Tibial nerve (tissue), 4 donors: ENCODE measurements around the gene RETREG1. TPM values are rescaled to one million over a fixed set of nuclear protein-coding genes. Genes with fewer than 3 reads are reported as not detected.
A peak's percentile ranks its signal among the peaks of the same experiment; 100 is the strongest.

Experiments used
- DNase-seq, 2 donors: peaks; one replicate each; pipeline ENCODE4 v3.0.0-alpha.2; 2019; ENCODE audit warnings: low spot score in 2 of 2
- H3K27ac ChIP-seq, 4 donors: fragments of 200-600 bp; sonication (generic) in 3 of 4; one replicate each; pipeline ENCODE4 v1.5.1; 2017 to 2019; ENCODE audit warnings: mild to moderate bottlenecking in 1 of 4
- H3K27me3 ChIP-seq, 2 donors: fragments of 200-600 bp; sonication (generic) in 1 of 2; one replicate each; pipeline versions ENCODE4 v1.5.1 to v1.6.0; 2017 to 2019
- H3K36me3 ChIP-seq, 3 donors: fragments of 200-600 bp; sonication (generic); one replicate each; pipeline ENCODE4 v1.5.1; 2018 to 2019
- H3K4me1 ChIP-seq, 4 donors: fragments of 200-600 bp; sonication (generic) in 3 of 4; one replicate each; pipeline ENCODE4 v1.5.1; 2017 to 2019
- H3K4me3 ChIP-seq, 4 donors: fragments of 200-600 bp; sonication (generic) in 3 of 4; one replicate each; pipeline ENCODE4 v1.5.1; 2017 to 2019; ENCODE audit warnings: mild to moderate bottlenecking in 1 of 4, moderate library complexity in 1 of 4
- H3K9me3 ChIP-seq, 4 donors: fragments of 200-600 bp; sonication (generic) in 3 of 4; one replicate each; pipeline ENCODE4 v1.5.1; 2017 to 2019
- EP300 ChIP-seq, 2 donors: sonication (generic); formaldehyde crosslinking; IDR thresholded peaks; one replicate each; pipeline ENCODE4 v1.6.1; 2017; ENCODE audit warnings: antibody characterized with exemption in 2 of 2, mild to moderate bottlenecking in 1 of 2
- POLR2A ChIP-seq, 2 donors: fragments of 450-650 bp; IDR thresholded peaks; one replicate each; pipeline ENCODE4 v1.6.1; 2017; ENCODE audit warnings: antibody characterized with exemption in 2 of 2, mild to moderate bottlenecking in 2 of 2, moderate library complexity in 2 of 2
- WGBS, 2 donors: methylation state at CpG; one replicate each; pipeline ENCODE4 v1.1.5; 2018; 5-methylcytosine and 5-hydroxymethylcytosine counted together
- total RNA-seq, 4 donors: library from RNA; depleted of rRNA; stranded (reverse); fragments of >200 nt; gene quantifications; one replicate each; pipeline ENCODE4 v1.1.0, GENCODE V29; 2016
- TF ChIP-seq, protein P1 (sequence below), 5 experiments: fragments of 200-600 bp in 3 of 5; fragments of 450-650 bp in 2 of 5; sonication (generic) in 3 of 5; IDR thresholded peaks; one replicate each; pipeline ENCODE4 v1.5.1; 2016 to 2019; ENCODE audit warnings: antibody characterized with exemption in 5 of 5, mild to moderate bottlenecking in 3 of 5, moderate library complexity in 2 of 5

RETREG1 gene
- total RNA-seq, 4 donors from 2014 or later: 57.5 to 90.9 (median 77.0) TPM

DNA sequence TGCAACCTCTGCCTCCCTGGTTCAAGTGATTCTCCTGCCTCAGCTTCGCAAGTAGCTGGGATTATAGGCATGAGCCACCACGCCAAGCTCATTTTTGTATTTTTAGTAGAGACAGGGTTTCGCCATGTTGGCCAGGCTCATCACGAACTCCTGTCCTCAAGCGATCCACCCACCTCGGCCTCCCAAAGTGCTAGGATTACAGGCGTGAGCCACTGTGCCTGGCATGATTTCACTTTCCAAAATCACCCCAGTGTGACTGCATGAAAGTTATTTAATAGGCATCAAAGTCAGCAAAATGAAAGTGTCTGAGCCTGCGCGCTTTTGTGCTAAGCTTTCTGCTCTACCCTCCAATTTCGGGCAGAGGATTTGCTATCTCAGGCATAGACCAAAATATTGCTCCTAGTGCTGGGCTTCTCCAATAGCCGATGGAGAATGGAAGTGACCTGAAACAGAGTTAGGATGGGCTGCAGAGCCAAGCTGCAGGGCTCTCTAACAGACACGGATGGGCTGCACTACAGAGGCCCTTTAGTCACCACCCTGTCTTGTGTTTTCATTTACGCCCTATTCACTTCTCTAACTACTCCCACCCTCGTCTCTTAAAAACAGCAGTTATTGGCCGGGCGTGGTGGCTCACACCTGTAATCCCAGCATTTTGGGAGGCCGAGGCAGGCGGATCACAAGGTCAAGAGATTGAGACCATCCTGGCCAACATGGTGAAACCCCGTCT is 44.3 kb downstream of the RETREG1 start:
- Histone ChIP-seq H3K9me3 (no peaks in the 10 kb centered on the region), H3K4me3 (no peak overlapping the region), H3K4me1 (peaks cover 0 to 61% (median 8%) of the 10 kb centered on the region in 4 donors), H3K36me3 (no peaks in the 10 kb centered on the region), H3K27ac (no peak overlapping the region), H3K27me3 (no peaks in the 10 kb centered on the region)
- TF ChIP-seq EP300 (IDR thresholded peaks at IDR 0.05) (no peak), POLR2A (IDR thresholded peaks at IDR 0.05) (no peak)
- 93 to 97% methylated on average over 19 of the region's 19 CpGs for WGBS, 2 donors
- no peak for DNase-seq

DNA sequence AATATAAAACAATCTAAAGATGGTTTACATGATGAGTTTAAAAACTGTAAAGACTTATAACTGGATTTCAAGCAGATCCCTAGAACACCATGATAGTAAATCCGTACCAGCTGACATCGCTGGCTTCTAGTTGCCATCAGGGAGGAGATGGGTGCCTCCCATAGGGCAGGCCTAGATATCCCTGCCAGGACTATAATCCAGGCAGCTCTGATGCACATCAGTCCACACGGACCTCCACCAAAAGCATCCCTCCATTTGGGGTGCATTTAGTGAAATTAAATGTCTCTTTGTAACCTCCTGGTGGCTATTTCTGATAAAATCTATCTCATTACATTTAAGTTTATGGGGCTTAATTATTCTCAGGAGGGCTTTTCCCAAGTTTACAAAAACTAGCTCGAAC is 45.8 kb downstream of the RETREG1 start:
- Histone ChIP-seq H3K9me3 (no peaks in the 10 kb centered on the region), H3K4me1 (peaks cover 0 to 61% (median 8%) of the 10 kb centered on the region in 4 donors), H3K27ac (peak overlapping the region in 2 of 4 donors; percentile 83), H3K36me3 (no peaks in the 10 kb centered on the region), H3K4me3 (no peak overlapping the region), H3K27me3 (no peaks in the 10 kb centered on the region)
- WGBS, 2 donors: 69 to 81% methylated on average over 4 of the region's 4 CpGs
- DNase-seq: no peak
- no peak for TF ChIP-seq POLR2A (IDR thresholded peaks at IDR 0.05)
- no peak for TF ChIP-seq EP300 (IDR thresholded peaks at IDR 0.05)

DNA sequence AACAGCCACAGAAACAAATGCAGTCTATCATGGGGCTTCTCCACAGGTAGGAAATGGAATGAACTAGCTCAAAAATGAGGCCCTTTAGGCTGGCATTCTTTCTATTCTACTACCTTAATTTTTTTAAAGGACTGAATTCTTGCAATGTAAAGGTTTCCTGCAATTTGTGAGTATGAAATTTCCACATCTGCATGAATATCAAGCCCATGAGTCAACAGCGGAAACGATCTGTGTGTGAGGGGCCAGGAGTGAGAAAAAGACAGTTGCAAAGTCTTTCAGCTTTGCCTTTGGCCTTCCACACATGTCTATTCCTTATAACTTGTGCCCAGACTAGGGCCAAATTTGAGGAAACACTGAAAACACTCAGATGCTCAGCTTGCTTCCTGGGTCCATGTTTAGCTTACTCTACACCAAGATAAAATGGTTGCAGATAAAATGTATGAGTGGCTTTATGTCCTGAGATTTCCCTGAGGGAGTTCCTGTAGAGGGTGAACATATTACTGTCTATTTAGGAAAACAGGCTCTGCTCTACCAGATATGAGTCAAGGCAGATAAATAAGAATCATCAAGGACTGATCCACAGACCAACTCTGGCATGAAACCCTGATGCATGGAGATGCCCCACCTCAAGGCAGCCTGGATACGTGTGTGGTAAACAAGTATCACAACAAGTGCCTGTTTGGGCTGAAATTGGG is 46.5 kb downstream of the RETREG1 start:
- no peak for TF ChIP-seq EP300 (IDR thresholded peaks at IDR 0.05)
- TF ChIP-seq, protein P1, sequence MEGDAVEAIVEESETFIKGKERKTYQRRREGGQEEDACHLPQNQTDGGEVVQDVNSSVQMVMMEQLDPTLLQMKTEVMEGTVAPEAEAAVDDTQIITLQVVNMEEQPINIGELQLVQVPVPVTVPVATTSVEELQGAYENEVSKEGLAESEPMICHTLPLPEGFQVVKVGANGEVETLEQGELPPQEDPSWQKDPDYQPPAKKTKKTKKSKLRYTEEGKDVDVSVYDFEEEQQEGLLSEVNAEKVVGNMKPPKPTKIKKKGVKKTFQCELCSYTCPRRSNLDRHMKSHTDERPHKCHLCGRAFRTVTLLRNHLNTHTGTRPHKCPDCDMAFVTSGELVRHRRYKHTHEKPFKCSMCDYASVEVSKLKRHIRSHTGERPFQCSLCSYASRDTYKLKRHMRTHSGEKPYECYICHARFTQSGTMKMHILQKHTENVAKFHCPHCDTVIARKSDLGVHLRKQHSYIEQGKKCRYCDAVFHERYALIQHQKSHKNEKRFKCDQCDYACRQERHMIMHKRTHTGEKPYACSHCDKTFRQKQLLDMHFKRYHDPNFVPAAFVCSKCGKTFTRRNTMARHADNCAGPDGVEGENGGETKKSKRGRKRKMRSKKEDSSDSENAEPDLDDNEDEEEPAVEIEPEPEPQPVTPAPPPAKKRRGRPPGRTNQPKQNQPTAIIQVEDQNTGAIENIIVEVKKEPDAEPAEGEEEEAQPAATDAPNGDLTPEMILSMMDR (IDR thresholded peaks at IDR 0.05): no peak
- no peak for TF ChIP-seq POLR2A (IDR thresholded peaks at IDR 0.05)
- Histone ChIP-seq H3K9me3 (no peaks in the 10 kb centered on the region), H3K27ac (peak overlapping the region in 3 of 4 donors; percentile 47 to 83 (median 83)), H3K4me1 (peaks cover 0 to 53% (median 5%) of the 10 kb centered on the region in 4 donors), H3K27me3 (no peaks in the 10 kb centered on the region), H3K4me3 (no peak overlapping the region), H3K36me3 (no peaks in the 10 kb centered on the region)
- no peak for DNase-seq
- WGBS, 2 donors: 70 to 77% methylated on average over 3 of the region's 3 CpGs

DNA sequence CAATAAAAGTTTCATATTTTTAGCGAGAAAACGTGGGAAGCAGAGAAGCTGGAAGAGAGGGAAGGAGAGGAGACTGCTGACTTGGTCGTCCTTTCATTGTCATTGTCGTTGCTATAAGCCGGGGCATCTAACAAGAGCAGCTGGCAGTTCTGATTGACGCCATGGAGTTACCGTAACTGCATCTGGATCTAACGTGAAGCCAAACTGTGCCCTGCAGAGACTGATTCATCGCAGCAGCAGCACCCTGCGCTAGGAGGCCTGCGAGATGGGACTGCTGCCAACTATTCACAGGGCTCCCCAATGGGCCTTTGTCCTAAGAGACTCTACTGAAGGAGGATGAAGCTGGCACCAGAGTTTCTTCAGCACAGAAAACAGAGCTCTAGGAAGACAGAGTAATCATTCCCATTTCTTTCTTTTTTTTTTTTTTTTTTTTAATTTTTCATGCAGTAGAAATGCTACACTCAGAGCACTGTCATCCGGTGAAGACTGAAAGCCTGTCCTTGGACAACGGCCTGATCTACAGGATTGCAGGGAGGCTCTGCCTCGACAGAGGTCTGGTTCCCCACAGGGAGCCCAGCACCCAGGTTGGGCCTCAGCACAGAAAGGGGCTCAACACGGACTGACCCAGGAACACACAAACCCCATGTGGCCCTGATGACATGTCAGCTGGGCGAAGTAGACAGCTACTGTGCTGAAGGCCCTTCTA is 47.8 kb downstream of the RETREG1 start:
- peak in 1 of 2 donors; percentile 66 for TF ChIP-seq EP300 (IDR thresholded peaks at IDR 0.05)
- no peak for TF ChIP-seq POLR2A (IDR thresholded peaks at IDR 0.05)
- TF ChIP-seq, protein P1 (IDR thresholded peaks at IDR 0.05): no peak
- DNase-seq: no peak
- Histone ChIP-seq H3K27ac (peak overlapping the region; percentile 47 to 83 (median 77)), H3K4me1 (peaks cover 0 to 45% (median 2%) of the 10 kb centered on the region in 4 donors), H3K4me3 (no peak overlapping the region), H3K27me3 (no peaks in the 10 kb centered on the region), H3K9me3 (no peaks in the 10 kb centered on the region), H3K36me3 (no peaks in the 10 kb centered on the region)
- WGBS, 2 donors: 53 to 54% methylated on average over 16 of the region's 16 CpGs

DNA sequence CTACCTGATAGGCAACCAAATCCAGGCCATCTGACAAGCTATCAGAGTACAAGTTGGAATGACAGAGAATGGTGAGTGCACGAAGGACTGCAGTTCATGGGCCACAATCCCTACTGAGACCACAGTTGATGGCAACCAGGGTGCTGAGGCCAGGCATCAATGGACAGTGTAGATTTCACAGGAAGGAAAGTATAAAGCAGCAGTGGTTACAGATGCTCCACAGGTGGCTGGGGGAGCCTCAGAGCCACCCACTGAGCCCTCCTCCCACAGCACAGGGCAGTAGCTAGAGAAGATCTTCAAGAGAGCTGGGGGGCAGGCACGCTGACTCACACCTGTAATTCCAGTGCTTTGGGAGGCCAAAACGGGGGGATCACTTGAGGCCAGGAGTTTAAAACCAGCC is 49.4 kb downstream of the RETREG1 start:
- peak overlapping the region in 1 of 4 donors; percentile 83 for H3K27ac ChIP-seq
- DNase-seq: no peak
- 87 to 90% methylated on average over 3 of the region's 3 CpGs for WGBS, 2 donors
- no peaks in the 10 kb centered on the region for H3K36me3 ChIP-seq
- no peaks in the 10 kb centered on the region for H3K9me3 ChIP-seq
- no peak overlapping the region for H3K4me3 ChIP-seq
- H3K27me3 ChIP-seq: no peaks in the 10 kb centered on the region
- H3K4me1 ChIP-seq: peaks cover 0 to 39% (median 2%) of the 10 kb centered on the region in 4 donors
- TF ChIP-seq EP300 (IDR thresholded peaks at IDR 0.05) (no peak), POLR2A (IDR thresholded peaks at IDR 0.05) (no peak)
- TF ChIP-seq, protein P1 (IDR thresholded peaks at IDR 0.05): no peak
